IMR-90 (cell line): ENCODE data around the gene TTC9C.

Source experiments
- CHD1 ChIP-seq: IDR thresholded peaks from 2 replicates; pipeline ENCODE4 v1.6.1; 2012; ENCODE audit warnings: low read depth, low read length, improper control_type of control experiment
- FOS ChIP-seq: fragments of 150-350 bp; IDR thresholded peaks from 2 replicates; pipeline ENCODE4 v1.6.1; 2016; ENCODE audit warnings: low read depth, low read length
- MAFK ChIP-seq: IDR thresholded peaks from 2 replicates; pipeline ENCODE4 v1.6.1; 2012; ENCODE audit warnings: low read depth, low read length, improper control_type of control experiment
- MAZ ChIP-seq: IDR thresholded peaks from 2 replicates; pipeline ENCODE4 v1.6.1; 2012; ENCODE audit warnings: low read depth, mild to moderate bottlenecking, low read length, improper control_type of control experiment, moderate library complexity, borderline replicate concordance
- MXI1 ChIP-seq: IDR thresholded peaks from 2 replicates; pipeline ENCODE4 v1.6.1; 2012; ENCODE audit warnings: low read depth, mild to moderate bottlenecking, low read length, moderate library complexity, borderline replicate concordance
- POLR2A ChIP-seq: IDR thresholded peaks from 2 replicates; pipeline ENCODE4 v1.6.1; 2012; ENCODE audit warnings: mild to moderate bottlenecking, low read depth, low read length
- RAD21 ChIP-seq: IDR thresholded peaks from 2 replicates; pipeline ENCODE4 v1.6.1; 2012; ENCODE audit warnings: low read length, improper control_type of control experiment
- RCOR1 ChIP-seq: IDR thresholded peaks from 2 replicates; pipeline ENCODE4 v1.6.1; 2012; ENCODE audit warnings: mild to moderate bottlenecking, low read length, improper control_type of control experiment; ENCODE audit not compliant: insufficient replicate concordance
- RFX5 ChIP-seq: IDR thresholded peaks from 2 replicates; pipeline ENCODE4 v1.8.0; 2012; ENCODE audit warnings: low read depth, mild to moderate bottlenecking, low read length, moderate library complexity
- TF ChIP-seq, protein P1 (sequence below): conservative IDR thresholded peaks from 2 replicates; pipeline ENCODE4 v1.5.1; 2012; ENCODE audit warnings: mild to moderate bottlenecking, low read depth, low read length, improper control_type of control experiment
- TF ChIP-seq, protein P2 (sequence below): fragments of 150-350 bp; IDR thresholded peaks from 2 replicates; pipeline ENCODE4 v1.6.1; 2017; ENCODE audit warnings: mild to moderate bottlenecking, antibody characterized with exemption, low read length, low read depth
- TF ChIP-seq, protein P3 (sequence below): fragments of 150-350 bp; IDR thresholded peaks from 2 replicates; pipeline ENCODE4 v1.6.1; 2016; ENCODE audit warnings: low read depth, mild to moderate bottlenecking, low read length, moderate library complexity, borderline replicate concordance

DNA sequence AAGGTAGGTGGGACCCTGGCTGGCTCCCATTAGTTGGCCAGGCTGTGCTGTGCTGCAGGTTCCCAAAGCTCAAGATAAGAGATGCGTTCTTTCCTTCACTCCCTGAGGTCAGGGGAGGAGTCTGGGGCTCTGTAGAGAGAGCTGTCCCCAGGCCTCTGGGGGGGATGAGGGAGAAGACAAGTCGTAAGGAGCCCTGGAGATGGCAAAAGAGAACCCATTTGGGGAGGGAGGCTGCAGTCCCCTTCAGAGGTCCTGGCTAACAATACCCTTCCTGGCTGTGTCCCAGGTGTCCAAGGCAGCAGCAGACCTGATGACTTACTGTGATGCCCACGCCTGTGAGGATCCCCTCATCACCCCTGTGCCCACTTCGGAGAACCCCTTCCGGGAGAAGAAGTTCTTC is 19.9 kb upstream of the TTC9C start:
- TF ChIP-seq, protein P1, sequence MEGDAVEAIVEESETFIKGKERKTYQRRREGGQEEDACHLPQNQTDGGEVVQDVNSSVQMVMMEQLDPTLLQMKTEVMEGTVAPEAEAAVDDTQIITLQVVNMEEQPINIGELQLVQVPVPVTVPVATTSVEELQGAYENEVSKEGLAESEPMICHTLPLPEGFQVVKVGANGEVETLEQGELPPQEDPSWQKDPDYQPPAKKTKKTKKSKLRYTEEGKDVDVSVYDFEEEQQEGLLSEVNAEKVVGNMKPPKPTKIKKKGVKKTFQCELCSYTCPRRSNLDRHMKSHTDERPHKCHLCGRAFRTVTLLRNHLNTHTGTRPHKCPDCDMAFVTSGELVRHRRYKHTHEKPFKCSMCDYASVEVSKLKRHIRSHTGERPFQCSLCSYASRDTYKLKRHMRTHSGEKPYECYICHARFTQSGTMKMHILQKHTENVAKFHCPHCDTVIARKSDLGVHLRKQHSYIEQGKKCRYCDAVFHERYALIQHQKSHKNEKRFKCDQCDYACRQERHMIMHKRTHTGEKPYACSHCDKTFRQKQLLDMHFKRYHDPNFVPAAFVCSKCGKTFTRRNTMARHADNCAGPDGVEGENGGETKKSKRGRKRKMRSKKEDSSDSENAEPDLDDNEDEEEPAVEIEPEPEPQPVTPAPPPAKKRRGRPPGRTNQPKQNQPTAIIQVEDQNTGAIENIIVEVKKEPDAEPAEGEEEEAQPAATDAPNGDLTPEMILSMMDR = no peak
- TF ChIP-seq RAD21 (no peak), RFX5 (no peak), RCOR1 (no peak), POLR2A (no peak), MAZ (no peak), CHD1 (no peak), MAFK (no peak), MXI1 (no peak), FOS (no peak)
- TF ChIP-seq, protein P2, sequence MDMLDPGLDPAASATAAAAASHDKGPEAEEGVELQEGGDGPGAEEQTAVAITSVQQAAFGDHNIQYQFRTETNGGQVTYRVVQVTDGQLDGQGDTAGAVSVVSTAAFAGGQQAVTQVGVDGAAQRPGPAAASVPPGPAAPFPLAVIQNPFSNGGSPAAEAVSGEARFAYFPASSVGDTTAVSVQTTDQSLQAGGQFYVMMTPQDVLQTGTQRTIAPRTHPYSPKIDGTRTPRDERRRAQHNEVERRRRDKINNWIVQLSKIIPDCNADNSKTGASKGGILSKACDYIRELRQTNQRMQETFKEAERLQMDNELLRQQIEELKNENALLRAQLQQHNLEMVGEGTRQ = no peak
- TF ChIP-seq, protein P3, sequence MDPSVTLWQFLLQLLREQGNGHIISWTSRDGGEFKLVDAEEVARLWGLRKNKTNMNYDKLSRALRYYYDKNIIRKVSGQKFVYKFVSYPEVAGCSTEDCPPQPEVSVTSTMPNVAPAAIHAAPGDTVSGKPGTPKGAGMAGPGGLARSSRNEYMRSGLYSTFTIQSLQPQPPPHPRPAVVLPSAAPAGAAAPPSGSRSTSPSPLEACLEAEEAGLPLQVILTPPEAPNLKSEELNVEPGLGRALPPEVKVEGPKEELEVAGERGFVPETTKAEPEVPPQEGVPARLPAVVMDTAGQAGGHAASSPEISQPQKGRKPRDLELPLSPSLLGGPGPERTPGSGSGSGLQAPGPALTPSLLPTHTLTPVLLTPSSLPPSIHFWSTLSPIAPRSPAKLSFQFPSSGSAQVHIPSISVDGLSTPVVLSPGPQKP = no peak
